CD4-positive, alpha-beta T cell (primary cell): ENCODE data around the gene ETNK2. TPM values are rescaled to one million over a fixed set of nuclear protein-coding genes. Genes with fewer than 3 reads are reported as not detected.

Experiments
- ATAC-seq: fragments of 200-7000 bp; cut with Tn5 transposase; one replicate; pipeline ENCODE4 v1.10.0; 2022; ENCODE audit warnings: mild to moderate bottlenecking; ENCODE audit not compliant: poor library complexity
- CTCF ChIA-PET: fragments of 350-600 bp; sonication (Branson Sonifier 250); formaldehyde crosslinking; loops from one replicate; lab custom pipeline; 2021; ENCODE audit warnings: antibody characterized with exemption, inconsistent platforms; lab: Charles Lee
- POLR2A ChIA-PET: fragments of 350-600 bp; sonication (Branson Sonifier 250); formaldehyde crosslinking; loops from one replicate; lab custom pipeline; 2021; ENCODE audit warnings: antibody characterized with exemption, inconsistent platforms; lab: Charles Lee
- DNase-seq, 14 experiments: peaks; one replicate each; pipeline ENCODE4 v3.0.0-alpha.2; 2013 to 2020; ENCODE audit warnings: mixed read lengths in 2 of 14
- H3K27ac ChIP-seq, 2 donors: one replicate each; pipeline versions ENCODE4 v1.5.1 to v1.7.0; 2013; ENCODE audit warnings: low read length in 2 of 2, low read depth in 1 of 2, mild to moderate bottlenecking in 1 of 2
- H3K27me3 ChIP-seq, 2 experiments: 1 replicate in 1 of 2; 2 replicates in 1 of 2; pipeline versions ENCODE4 v1.6.1 to v1.7.0; 2013; ENCODE audit warnings: low read length in 2 of 2, control low read depth in 1 of 2, mild to moderate bottlenecking in 1 of 2, moderate library complexity in 1 of 2; ENCODE audit not compliant: insufficient read depth in 2 of 2, control insufficient read depth in 1 of 2
- H3K36me3 ChIP-seq: one replicate; pipeline ENCODE4 v1.6.1; 2013; ENCODE audit warnings: low read length, control low read depth; ENCODE audit not compliant: insufficient read depth
- H3K4me1 ChIP-seq: one replicate; pipeline ENCODE4 v1.6.1; 2013; ENCODE audit warnings: low read length, control low read depth; ENCODE audit not compliant: insufficient read depth
- H3K4me3 ChIP-seq: one replicate; pipeline ENCODE4 v1.5.1; 2013; ENCODE audit warnings: mild to moderate bottlenecking, low read length, moderate library complexity
- H3K9me3 ChIP-seq, 2 experiments: 1 replicate in 1 of 2; 2 replicates in 1 of 2; pipeline versions ENCODE4 v1.6.1 to v1.7.0; 2013; ENCODE audit warnings: low read length in 2 of 2, mild to moderate bottlenecking in 2 of 2, control low read depth in 1 of 2, moderate library complexity in 1 of 2; ENCODE audit not compliant: control insufficient read depth in 1 of 2, insufficient read depth in 1 of 2
- H3K27ac Mint-ChIP-seq: one replicate; pipeline ENCODE4 v1.8.0; 2020; ENCODE audit warnings: mixed read lengths
- H3K27me3 Mint-ChIP-seq: one replicate; pipeline ENCODE4 v1.8.0; 2021; ENCODE audit warnings: mixed read lengths
- H3K36me3 Mint-ChIP-seq: one replicate; pipeline ENCODE4 v1.8.0; 2021; ENCODE audit warnings: low read depth, mixed read lengths
- H3K4me1 Mint-ChIP-seq: one replicate; pipeline ENCODE4 v1.8.0; 2021; ENCODE audit warnings: low read depth, mixed read lengths
- H3K4me3 Mint-ChIP-seq: one replicate; pipeline ENCODE4 v1.8.0; 2020; ENCODE audit warnings: mild to moderate bottlenecking, mixed read lengths
- H3K9me3 Mint-ChIP-seq: one replicate; pipeline ENCODE4 v1.8.0; 2020; ENCODE audit warnings: mixed read lengths
- intact Hi-C, 2 experiments: fragments of 100-400 bp; cut with DNase I in 1 of 2; cut with micrococcal nuclease in 1 of 2; formaldehyde crosslinking; loops; one replicate each; pipeline versions ENCODE4 v1.15.1 to v1.9.0; 2023 to 2025; cut with DNase I, micrococcal nuclease
- total RNA-seq, 174 experiments: library from RNA in 2 of 174; stranded (reverse) in 2 of 174; gene quantifications; one replicate each; pipeline ENCODE4 v1.2.3 and lab custom pipeline; 2021 to 2026
- TF ChIP-seq, protein P1 (sequence below): fragments of 200-600 bp; IDR thresholded peaks from one replicate; pipeline ENCODE4 v1.8.0; 2022; ENCODE audit warnings: antibody characterized with exemption, mild to moderate bottlenecking

The ETNK2 gene
- total RNA-seq, 2 experiments from 2014 or later = 11.7 to 12.9 TPM

GRCh38 chr1:204136814-204137213, 15.0 kb downstream of the ETNK2 start:
- DNase-seq (no peak), ATAC-seq (no peak)
- Mint-ChIP-seq H3K27me3 (no peaks in the 10 kb centered on the region), H3K27ac (no peak overlapping the region), H3K4me3 (no peak overlapping the region), H3K36me3 (peaks cover 9% of the 10 kb centered on the region), H3K4me1 (no peaks in the 10 kb centered on the region), H3K9me3 (no peaks in the 10 kb centered on the region)
- ChIA-PET POLR2A (no interaction called here), CTCF (interaction anchor here (0.7 kb wide), 1 partner anchor 100 kb away, joined by 3 read pairs; no protein-coding TSS in a partner anchor)
- Histone ChIP-seq H3K4me3 (no peak overlapping the region), H3K36me3 (peaks cover 3% of the 10 kb centered on the region), H3K27ac (no peak overlapping the region), H3K27me3 (no peaks in the 10 kb centered on the region), H3K4me1 (no peaks in the 10 kb centered on the region), H3K9me3 (no peaks in the 10 kb centered on the region)
- intact Hi-C loops = no loop called here
- TF ChIP-seq, protein P1, sequence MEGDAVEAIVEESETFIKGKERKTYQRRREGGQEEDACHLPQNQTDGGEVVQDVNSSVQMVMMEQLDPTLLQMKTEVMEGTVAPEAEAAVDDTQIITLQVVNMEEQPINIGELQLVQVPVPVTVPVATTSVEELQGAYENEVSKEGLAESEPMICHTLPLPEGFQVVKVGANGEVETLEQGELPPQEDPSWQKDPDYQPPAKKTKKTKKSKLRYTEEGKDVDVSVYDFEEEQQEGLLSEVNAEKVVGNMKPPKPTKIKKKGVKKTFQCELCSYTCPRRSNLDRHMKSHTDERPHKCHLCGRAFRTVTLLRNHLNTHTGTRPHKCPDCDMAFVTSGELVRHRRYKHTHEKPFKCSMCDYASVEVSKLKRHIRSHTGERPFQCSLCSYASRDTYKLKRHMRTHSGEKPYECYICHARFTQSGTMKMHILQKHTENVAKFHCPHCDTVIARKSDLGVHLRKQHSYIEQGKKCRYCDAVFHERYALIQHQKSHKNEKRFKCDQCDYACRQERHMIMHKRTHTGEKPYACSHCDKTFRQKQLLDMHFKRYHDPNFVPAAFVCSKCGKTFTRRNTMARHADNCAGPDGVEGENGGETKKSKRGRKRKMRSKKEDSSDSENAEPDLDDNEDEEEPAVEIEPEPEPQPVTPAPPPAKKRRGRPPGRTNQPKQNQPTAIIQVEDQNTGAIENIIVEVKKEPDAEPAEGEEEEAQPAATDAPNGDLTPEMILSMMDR = no peak

GRCh38 chr1:204134103-204134502, 17.7 kb downstream of the ETNK2 start:
- POLR2A ChIA-PET = no interaction called here
- CTCF ChIA-PET = no interaction called here
- intact Hi-C loops = no loop called here

GRCh38 chr1:204132718-204133117, 19.1 kb downstream of the ETNK2 start:
- no peaks in the 10 kb centered on the region for H3K9me3 ChIP-seq
- H3K4me1 ChIP-seq = peaks cover 11% of the 10 kb centered on the region
- intact Hi-C loops = no loop called here
- Mint-ChIP-seq H3K4me3 (no peak overlapping the region), H3K9me3 (no peaks in the 10 kb centered on the region), H3K27me3 (no peaks in the 10 kb centered on the region), H3K36me3 (no peaks in the 10 kb centered on the region), H3K27ac (no peak overlapping the region), H3K4me1 (peaks cover 9% of the 10 kb centered on the region)
- no peak for ATAC-seq
- ChIA-PET CTCF (no interaction called here), POLR2A (no interaction called here)
- no peak overlapping the region for H3K4me3 ChIP-seq
- H3K36me3 ChIP-seq = no peaks in the 10 kb centered on the region
- H3K27me3 ChIP-seq = no peaks in the 10 kb centered on the region
- no peak overlapping the region for H3K27ac ChIP-seq
- no peak for DNase-seq
- TF ChIP-seq, protein P1 = no peak

More at GRCh38 chr1:204134103-204134502, 17.7 kb downstream of the ETNK2 start:
- ATAC-seq = no peak
- TF ChIP-seq, protein P1 = no peak
- Histone ChIP-seq H3K27ac (no peak overlapping the region), H3K27me3 (no peaks in the 10 kb centered on the region), H3K4me3 (no peak overlapping the region), H3K36me3 (peaks cover 3% of the 10 kb centered on the region), H3K4me1 (peaks cover 4% of the 10 kb centered on the region), H3K9me3 (no peaks in the 10 kb centered on the region)
- H3K9me3 Mint-ChIP-seq = no peaks in the 10 kb centered on the region
- H3K27ac Mint-ChIP-seq = no peak overlapping the region
- H3K4me3 Mint-ChIP-seq = no peak overlapping the region
- H3K4me1 Mint-ChIP-seq = peaks cover 3% of the 10 kb centered on the region
- H3K36me3 Mint-ChIP-seq = peaks cover 5% of the 10 kb centered on the region
- H3K27me3 Mint-ChIP-seq = no peaks in the 10 kb centered on the region
- no peak for DNase-seq
